HG02759 (cell line): ENCODE results near the gene JHY.
A peak's percentile ranks its signal among the peaks of the same experiment; 100 is the strongest.

Experiments
- ATAC-seq: cut with Tn5 transposase; IDR thresholded peaks from one replicate; pipeline ENCODE4 v1.9.1; 2021; ENCODE audit warnings: mild to moderate bottlenecking, moderate library complexity; ENCODE audit not compliant: unreplicated experiment

JHY gene

DNA sequence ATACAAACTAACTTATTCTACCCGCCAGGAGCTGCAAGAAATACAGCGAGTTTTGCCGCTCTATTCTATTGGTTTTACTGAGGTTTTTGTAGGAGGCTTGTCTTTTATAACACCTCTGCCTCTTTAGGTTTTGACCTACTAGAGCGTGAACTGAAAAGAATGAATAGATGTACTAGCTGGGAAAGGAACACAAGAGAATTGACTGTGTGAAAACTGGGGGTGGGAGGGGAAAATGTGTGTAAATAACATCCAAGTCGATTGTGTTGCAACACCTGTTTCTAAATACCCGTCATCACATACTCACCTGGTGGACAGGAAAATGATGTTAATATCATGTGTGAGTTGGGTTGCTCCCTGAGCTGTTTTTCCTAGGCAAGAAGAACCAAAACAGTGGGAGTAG is 12.9 kb upstream of the JHY start:
- no peak for ATAC-seq

DNA sequence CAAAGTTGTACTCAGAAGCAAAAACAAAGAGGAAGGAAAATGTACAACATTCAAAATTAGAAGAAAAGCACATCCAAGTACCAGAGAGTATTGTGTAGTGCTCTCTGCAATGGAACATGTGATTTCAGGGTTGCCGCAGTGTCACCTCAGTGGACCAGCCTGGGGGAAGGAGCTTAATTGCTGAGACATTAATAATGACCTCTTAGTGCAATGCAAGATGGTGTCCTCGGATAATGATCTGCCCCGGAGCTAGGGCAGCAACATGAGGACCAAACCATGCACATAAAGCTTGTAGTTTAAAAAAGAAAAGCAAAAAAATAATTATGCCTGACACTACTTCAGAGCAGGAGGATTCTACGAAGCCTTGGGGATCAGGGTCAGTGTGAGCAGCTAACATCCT is 11.3 kb upstream of the JHY start:
- no peak for ATAC-seq

DNA sequence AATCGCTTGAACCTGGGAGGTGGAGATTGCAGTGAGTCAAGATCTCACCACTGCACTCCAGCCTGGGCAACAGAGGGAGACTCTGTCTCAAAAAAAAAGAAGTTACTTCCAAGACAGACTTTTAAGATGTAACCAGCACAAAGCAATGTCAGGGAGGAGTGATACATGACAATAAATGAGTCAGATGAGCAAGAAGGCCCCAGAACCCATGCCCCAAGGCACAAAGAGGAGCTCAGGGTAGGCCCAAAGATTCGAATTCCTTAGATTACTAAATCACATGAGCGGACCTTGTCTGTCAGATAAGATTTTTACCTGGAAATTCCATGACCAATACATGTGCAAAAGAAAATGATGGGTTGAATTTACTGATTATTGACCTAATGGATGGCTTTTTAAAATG is 10.5 kb upstream of the JHY start:
- no peak for ATAC-seq

DNA sequence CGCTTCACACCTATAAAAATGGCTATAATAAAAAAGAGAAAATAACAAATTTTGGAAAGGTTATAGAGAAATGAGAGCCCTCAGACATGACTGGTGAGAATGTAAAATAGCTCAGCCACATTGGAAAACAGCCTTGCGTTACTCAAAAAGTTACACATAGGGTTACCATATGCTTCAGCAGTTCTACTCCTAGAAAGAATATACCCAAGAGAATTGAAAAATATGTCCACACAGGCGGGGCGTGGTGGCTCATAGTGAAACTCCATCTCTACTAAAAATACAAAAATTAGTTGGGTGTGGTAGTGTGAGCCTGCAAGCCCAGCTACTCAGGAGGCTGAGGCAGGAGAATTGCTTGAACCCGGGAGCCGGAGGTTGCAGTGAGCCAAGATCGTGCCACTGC is 7.6 kb upstream of the JHY start:
- ATAC-seq = no peak

DNA sequence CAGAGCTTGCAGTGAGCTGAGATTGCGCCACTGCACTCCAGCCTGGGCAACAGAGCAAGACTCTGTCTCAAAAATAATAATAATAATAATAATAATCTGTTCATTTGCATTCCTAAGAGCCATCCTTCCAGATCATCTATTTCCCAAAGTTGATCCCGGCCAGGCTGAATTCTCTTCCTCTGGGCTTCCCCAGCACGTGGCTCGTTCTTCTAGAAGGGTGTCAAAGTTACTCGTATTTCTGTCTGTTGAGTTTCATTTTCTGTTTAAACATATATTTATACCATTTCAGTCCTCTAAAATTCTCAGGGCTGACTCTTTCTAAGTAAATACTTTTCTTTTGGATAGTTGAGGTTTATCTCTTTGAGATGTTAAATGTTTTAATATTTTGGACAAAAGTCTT is 4.8 kb upstream of the JHY start:
- no peak for ATAC-seq

DNA sequence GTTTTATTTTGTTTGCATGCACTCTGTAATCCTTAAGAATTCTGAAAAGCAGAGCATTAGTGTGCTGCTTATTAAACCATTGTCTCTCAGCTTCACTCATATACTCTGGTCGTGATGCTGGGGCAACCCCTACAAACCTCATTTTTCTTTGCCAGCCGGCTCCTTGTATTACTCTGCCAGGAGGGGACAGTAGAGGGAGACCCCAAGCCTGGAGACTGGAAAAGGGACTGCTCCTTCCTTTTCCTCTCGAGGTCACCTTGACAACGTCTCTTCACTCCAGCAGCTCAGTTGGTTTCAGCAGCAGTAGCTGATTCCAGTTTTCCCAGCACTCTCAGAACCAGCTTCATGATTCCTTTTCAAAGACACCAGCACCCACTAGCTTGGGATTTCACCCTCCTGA is 2.8 kb upstream of the JHY start:
- no peak for ATAC-seq

DNA sequence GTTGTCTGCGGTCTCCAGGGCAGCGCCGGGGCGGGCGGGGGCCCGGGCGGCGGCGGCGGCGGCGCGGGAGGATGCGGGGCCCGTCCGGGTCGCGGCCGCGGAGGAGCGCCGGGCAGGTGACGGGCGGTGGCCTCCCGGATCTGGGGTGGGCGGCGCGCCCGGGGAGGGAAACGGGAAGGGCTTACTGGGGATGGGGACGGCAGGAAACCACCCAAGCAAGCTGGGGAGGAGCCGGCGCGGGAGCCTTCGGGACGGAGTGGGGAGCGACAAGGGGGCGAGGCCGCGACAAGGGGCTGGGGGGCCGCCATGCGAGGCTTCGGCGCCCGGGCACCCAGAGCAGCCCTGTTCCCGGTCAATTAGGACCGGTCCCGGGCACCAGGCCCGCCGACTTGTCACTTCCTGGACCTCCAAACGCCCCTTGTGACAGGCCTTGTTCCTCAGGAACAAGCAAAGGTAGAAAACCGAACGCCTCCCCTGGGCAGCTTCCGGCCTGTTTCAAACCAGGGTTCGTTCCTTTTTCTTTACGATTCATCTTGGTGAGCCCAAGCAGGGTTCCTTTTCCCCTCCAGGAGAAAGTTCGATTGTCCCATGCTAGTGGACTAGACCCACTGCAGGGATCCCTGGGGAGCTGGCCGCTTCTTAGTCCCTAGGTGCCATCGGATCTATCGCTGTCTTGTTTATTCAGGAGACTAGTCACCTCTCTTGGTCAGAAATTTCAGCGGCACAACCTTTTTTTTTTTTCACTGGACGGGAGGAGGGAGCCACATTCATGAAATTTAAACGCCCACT is 492 bp downstream of the JHY start:
- ATAC-seq = peak; percentile 55

DNA sequence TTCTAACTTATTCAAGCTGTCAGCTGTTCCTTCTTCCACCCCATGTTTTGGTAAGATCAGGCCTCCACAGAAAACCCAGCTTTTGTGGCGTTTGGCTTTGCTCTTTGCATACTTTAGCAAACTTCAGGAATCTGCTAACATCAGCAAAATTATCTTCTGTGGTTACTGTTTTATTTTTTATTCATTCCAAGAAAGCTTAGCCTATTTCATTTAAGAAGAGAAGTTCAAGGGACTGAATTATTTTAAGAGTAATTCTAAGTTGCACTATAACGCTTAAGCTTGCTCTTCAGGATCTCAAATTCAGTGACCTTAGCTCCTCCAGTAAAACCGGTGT is 1.1 kb downstream of the JHY start:
- ATAC-seq = no peak

DNA sequence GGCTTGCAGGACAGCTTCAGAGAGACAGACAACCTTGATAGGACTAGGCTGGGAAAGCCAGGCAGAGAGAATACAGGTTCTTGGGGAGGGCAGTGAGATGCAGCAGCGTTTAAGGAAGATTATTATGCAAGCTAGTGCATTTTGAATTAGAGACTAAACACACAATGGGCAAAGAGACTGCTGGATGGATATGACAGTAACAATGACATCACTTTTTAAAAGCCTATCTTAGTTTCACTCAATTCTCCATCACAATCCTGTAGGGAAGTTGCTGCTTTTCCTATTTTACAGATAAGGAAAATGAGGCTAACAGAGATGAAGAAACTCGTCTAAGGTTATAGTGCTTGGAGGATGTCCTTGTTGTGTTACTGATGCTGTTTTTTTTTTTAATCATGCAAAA is 5.6 kb downstream of the JHY start:
- ATAC-seq = no peak

DNA sequence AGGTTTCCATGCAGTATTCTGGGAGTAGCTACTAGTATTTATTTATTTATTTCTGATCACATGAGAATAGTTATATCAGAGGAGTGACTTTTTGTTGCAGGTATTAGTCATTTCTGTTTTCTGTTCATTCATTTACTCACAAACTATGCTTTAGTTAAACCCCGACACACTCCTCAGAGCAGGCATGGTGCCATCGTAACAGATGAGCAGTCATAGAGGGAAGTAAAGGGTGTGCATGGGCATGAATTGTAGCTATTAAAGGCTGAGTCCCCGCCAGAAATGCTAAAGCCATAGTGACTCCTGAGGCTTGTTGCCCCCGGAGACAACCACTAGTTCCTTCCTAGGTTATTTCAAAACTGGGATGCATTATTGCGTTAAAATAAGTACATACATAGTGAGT is 10.6 kb downstream of the JHY start:
- ATAC-seq = no peak

DNA sequence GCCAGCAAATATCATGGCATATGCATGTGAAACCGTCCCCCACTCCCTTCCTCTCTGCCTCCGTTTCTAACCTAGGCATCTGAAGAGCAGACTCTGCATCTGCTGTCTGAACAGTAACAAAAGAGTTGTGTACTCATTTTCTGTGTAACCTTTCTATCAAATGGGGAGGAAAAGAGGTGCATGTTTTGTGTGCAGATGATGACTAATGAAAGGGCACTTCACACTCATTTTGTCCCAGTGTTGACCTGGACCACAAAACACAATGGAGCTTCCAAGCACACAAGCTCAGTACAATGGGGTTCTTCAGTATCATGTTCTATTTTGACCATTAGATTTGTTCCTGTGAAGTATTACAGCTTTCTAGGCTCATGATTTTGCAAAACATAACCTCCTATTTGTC is 13.0 kb downstream of the JHY start:
- ATAC-seq = no peak

DNA sequence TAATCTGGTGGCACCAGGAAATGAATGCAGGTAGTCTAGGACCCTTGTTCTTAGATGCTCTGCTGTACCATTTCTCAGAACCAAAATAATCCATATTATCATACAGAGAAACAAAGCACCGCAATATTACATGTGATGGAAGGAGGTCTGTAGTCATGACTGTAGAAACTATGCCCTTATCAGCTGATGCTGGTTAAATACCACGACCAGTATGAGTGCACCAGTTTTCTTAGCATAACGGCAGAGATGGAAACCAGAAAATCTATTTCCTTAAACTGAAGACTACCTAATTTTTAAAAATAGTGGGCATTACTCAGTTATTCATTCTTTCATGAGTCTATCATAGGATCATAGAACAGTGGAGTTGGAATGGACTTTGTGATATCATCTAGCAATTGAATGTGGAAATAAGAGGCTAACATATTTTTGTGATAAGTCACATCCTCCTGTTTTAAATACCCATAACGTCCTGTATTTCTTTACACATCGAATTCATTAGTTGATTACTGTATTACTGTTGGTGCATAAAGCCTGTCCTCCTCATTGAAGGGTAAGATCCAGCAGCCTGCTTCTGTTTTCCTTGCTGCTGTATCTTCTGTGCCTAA is 15.1 kb downstream of the JHY start:
- ATAC-seq = no peak

DNA sequence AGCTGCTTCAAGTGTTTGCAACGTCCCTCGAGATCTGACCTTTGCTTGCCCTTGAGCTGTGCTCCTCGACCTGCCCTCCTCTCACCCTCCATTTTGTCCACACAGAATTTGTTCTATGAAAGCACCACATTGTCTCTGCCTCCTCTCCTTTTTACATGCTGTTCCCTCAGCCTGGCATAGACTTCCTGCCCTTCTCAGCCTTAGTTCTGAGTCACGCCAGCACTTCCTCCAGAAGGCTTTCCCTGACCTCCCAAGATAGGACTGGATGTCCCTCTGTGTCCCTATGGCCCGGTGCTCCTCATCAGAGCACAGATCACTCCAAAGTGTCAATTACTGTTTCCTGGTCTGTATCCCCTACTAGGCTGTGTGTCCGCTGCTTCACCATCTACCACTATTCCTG is 16.2 kb downstream of the JHY start:
- ATAC-seq = no peak

DNA sequence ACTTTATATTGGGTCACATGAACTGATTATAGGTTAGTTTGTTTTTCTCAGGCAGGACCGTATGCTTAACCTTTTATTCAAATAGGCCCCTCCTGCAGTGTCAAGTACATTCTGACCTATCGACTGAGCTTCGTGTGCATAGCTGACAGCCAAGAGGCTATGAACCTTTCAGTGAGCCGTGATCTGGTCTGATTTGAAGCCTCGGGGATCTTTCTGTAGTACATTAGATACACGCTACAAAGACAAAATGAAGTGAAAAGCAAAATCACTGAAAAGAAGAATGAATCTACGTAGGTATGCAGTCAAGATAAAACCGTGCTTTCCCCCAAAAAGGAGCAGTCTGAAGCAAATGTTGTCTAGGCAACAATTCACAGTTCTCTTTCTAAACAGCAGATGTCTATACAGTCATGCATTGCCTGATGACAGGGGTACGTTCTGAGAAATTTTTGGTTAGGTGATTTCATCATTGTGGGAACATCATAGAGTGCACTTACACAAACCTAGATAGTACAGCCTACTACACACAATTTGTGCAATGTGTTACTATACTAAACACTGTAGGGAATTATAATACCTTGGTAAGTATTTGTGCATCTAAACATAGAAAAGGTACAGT is 18.1 kb downstream of the JHY start:
- no peak for ATAC-seq

DNA sequence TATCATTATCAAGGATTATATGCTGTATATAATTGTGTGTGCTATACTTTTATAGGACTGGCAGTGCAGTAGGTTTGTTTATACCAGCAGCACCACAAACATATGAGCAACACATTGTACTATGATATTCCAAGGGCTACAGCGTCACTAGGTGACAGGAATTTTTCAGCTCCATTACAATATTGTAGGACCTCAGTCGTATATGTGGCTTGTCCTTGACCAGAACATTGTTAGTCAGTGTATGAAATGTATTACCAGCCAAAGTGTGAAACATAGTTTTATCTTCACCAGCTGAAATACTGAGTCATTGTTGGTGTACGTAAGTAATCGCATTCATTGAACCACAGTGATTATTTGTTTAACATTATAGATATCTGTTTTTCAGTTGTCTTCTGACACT is 20.4 kb downstream of the JHY start:
- ATAC-seq = no peak

DNA sequence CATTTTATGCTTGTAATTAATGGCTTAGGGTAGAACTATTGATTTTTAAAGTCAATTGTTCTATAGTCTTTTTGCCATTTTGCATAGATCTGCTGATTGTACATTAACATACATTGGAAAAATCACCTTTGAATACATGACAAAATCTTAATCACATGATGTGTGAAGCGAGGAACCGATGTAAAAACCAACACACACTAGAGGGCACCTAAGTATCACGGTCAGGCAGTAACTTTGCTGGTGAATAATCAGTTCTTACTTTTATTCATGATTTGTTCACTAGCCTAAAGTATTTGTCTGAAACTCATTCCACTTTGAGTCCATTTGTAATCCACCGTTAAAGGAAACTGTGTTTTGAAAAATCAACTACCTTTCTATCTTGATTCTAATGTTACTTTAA is 28.2 kb downstream of the JHY start:
- ATAC-seq = no peak

DNA sequence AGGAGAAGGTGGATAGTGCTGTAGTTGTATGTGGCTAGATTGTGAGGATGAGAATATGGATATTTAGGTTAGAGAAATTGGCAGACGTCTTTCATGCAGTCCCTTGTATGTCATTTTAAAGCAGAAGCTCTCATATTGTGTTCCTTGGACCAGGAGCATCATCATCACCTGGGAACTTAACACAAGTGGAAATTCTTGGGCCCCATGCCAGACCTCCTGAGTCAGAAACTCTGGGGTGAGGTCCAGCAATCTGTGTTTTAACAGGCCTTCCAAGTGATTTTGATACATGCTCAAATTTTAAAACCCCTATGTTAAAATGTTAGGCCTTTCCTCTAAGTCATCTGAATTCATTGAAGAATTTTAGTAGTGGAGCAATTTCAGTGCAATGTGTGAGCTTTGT is 34.8 kb downstream of the JHY start:
- no peak for ATAC-seq

DNA sequence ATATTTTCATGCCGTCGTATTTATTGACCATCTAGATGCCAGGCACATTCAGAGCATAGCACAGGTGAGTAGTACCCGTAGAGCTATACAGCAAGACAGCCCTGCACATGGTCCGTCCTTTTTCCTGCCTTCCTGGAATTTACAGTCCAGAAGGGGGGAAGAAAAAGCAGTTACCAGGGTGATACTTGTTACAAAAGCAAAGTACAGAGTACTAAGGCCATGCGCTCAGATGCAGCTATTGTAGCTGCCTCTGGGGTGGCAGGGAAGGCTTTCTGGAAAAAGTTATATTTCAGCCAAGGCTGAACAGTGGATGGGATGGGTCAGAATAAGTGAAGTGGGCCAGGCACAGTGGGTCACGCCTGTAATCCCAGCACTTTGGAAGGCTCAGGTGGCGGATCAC is 36.2 kb downstream of the JHY start:
- ATAC-seq = no peak

DNA sequence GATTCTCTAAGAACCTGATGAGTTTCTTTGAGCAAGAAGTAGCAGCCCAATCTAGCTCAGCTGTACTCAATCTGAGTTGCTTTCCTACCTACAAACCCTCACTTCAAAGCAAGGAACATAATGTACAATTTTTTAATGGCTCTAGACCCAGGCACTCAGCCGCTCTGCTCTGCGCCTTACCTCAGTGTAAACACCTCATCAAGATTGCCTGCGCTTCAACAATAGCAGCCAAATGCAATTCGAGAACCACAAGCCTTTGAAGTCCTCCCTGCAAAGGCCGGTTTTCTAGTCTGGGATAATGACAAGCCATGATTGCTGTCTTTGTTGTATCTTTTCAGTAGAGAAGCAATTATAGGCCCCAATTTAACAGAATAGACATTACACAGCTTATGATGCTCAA is 38.0 kb downstream of the JHY start:
- no peak for ATAC-seq

DNA sequence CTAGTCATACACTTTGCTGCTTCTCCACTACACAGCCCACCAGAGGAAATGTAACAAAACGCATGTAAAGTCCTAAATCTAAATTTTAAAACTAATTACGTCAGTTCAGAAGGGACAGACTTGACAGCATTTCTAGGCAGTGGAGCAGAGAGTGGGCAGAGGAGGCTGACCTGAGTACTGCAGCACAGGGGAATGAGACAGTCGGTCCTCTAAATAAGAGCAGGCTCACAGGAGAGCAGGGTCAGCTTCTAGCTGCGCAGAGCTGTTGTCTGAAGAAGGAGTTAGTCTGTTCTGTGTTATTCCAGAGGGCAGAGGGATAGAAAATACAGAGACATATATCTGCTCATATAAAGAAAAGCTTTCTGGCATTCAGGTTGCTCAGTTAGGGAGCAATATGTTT is 40.3 kb downstream of the JHY start:
- ATAC-seq = no peak

DNA sequence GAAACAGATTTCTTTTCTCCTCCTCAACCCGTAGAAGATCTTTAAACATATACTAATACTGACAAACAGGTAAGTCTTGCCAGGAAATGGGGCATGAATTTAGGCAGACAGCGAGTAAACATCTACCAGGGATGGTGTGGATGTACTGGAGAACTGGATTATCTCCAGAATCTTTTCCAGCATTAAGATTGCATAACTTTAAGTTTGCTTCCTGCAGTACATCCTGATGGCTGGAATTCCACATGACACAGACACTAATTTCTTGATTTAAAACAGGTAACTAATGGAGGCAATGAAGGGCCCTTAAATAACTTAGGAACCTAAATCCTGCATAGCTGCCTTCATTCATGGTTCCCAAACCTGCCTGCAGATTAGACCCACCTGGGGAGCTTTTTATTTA is 40.7 kb downstream of the JHY start:
- no peak for ATAC-seq

DNA sequence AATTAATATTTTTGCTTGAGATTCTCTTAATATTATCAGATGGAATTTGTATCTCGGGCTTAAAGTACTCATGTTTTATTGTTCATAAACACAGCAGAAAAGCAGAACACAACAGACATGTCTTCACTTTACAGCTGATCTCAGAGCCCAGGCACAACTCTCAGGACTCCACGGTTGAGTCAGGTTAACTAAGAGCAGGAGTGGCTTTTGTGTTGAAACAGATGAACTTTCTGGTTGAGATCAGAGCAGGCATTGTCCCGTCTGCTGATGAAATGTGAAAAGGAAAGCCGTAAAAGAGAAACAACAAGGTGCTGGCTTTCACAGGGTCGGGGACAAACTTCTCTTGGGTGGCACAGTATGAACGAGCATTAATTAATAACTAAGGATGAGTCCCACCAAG is 49.0 kb downstream of the JHY start:
- no peak for ATAC-seq

DNA sequence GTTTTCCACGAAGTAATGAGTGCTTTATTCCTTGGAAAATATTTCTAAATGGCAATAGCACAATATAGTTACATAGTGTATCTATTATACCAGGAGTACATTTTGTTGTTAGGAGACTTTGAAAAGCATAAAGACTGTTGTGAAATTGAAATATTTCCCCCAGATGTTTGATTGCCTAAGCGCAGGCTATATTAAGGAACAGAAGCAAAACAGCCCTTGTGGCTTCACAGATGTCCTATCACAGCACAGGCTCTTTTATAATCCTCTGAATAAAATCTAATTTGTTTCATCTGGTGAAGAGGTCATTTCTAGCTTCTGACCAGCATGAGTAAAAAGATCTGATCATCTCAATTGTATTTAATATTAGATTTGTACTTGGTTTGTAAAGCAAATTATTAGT is 50.9 kb downstream of the JHY start:
- ATAC-seq = no peak
